GM23338 (cell line): ENCODE data around the gene AIFM2. TPM values are rescaled to one million over a fixed set of nuclear protein-coding genes. Genes with fewer than 3 reads are reported as not detected.

Experiments used
- ATAC-seq: fragments of 200-7000 bp; cut with Tn5 transposase; 3 replicates; pipeline ENCODE4 v1.9.1; 2020
- DNase-seq: peaks from one replicate; pipeline ENCODE4 v3.0.0-alpha.2; 2015; ENCODE audit warnings: low spot score
- H2AFZ ChIP-seq: fragments of 200-600 bp; sonication (generic); 2 replicates; pipeline ENCODE4 v1.8.0; 2016; ENCODE audit warnings: antibody characterized with exemption, mild to moderate bottlenecking, moderate library complexity
- H3F3A ChIP-seq: fragments of 200-600 bp; sonication (generic); replicated peaks from 2 replicates; pipeline ENCODE4 v1.8.0; 2017; ENCODE audit warnings: antibody characterized with exemption, mixed run types, low read depth
- H3K27ac ChIP-seq: fragments of 200-600 bp; sonication (generic); 2 replicates; pipeline ENCODE4 v1.6.1; 2016; ENCODE audit warnings: low read depth
- H3K27me3 ChIP-seq: fragments of 200-600 bp; sonication (generic); 2 replicates; pipeline ENCODE4 v1.8.0; 2016; ENCODE audit warnings: mild to moderate bottlenecking, mixed run types, moderate library complexity; ENCODE audit not compliant: insufficient read depth
- H3K36me3 ChIP-seq: fragments of 200-600 bp; sonication (generic); 2 replicates; pipeline ENCODE4 v1.8.0; 2016; ENCODE audit warnings: mild to moderate bottlenecking; ENCODE audit not compliant: insufficient read depth
- H3K4me1 ChIP-seq: fragments of 200-600 bp; sonication (generic); 2 replicates; pipeline ENCODE4 v1.8.0; 2016; ENCODE audit warnings: mild to moderate bottlenecking, moderate library complexity; ENCODE audit not compliant: insufficient read depth
- H3K4me2 ChIP-seq: fragments of 200-600 bp; sonication (generic); 2 replicates; pipeline ENCODE4 v1.7.1; 2017; ENCODE audit warnings: mixed run types
- H3K4me3 ChIP-seq: fragments of 200-600 bp; sonication (generic); 2 replicates; pipeline ENCODE4 v1.6.1; 2016; ENCODE audit warnings: mixed run types
- H3K79me2 ChIP-seq: fragments of 200-600 bp; sonication (generic); replicated peaks from 2 replicates; pipeline ENCODE4 v1.8.0; 2017; ENCODE audit warnings: mild to moderate bottlenecking; ENCODE audit not compliant: insufficient read depth
- H3K9me2 ChIP-seq: fragments of 200-600 bp; sonication (generic); 2 replicates; pipeline ENCODE4 v1.8.0; 2017; ENCODE audit not compliant: insufficient read depth
- H4K20me1 ChIP-seq: fragments of 200-600 bp; sonication (generic); replicated peaks from 2 replicates; pipeline ENCODE4 v1.8.0; 2017; ENCODE audit warnings: mild to moderate bottlenecking; ENCODE audit not compliant: insufficient read depth
- H3K27ac Mint-ChIP-seq: 2 replicates; pipeline ENCODE4 v1.8.0; 2020; ENCODE audit warnings: inconsistent platforms, mild to moderate bottlenecking, moderate library complexity, mixed read lengths
- H3K27me3 Mint-ChIP-seq: 3 replicates; pipeline ENCODE4 v1.8.0; 2022; ENCODE audit warnings: low read depth, mild to moderate bottlenecking, moderate library complexity, mixed read lengths, inconsistent platforms; ENCODE audit not compliant: insufficient read depth, poor library complexity
- H3K36me3 Mint-ChIP-seq: 3 replicates; pipeline ENCODE4 v1.8.0; 2021; ENCODE audit warnings: low read depth, mild to moderate bottlenecking, inconsistent platforms, moderate library complexity, mixed read lengths
- H3K4me1 Mint-ChIP-seq: 3 replicates; pipeline ENCODE4 v1.8.0; 2020; ENCODE audit warnings: mild to moderate bottlenecking, inconsistent platforms, mixed read lengths
- H3K4me3 Mint-ChIP-seq: 3 replicates; pipeline ENCODE4 v1.8.0; 2021; ENCODE audit warnings: moderate library complexity, mild to moderate bottlenecking, inconsistent platforms, mixed read lengths
- H3K9me3 Mint-ChIP-seq: 3 replicates; pipeline ENCODE4 v1.8.0; 2020; ENCODE audit warnings: moderate library complexity, mild to moderate bottlenecking, inconsistent platforms, mixed read lengths
- CREB1 ChIP-seq: fragments of 250-450 bp; sonication (Bioruptor Pico); IDR thresholded peaks from 2 replicates; pipeline ENCODE4 v1.5.0; 2020; ENCODE audit warnings: low read depth, mild to moderate bottlenecking, moderate library complexity
- EZH2 ChIP-seq: fragments of 200-600 bp; sonication (generic); IDR thresholded peaks from one replicate; pipeline ENCODE4 v1.8.0; 2017; ENCODE audit warnings: antibody characterized with exemption, mild to moderate bottlenecking, low read depth; ENCODE audit not compliant: unreplicated experiment
- JUNB ChIP-seq: IDR thresholded peaks from one replicate; pipeline ENCODE4 v1.6.1; 2016; ENCODE audit warnings: antibody characterized with exemption; ENCODE audit not compliant: unreplicated experiment
- STAT1 ChIP-seq: IDR thresholded peaks from one replicate; pipeline ENCODE4 v1.6.1; 2016; ENCODE audit warnings: antibody characterized with exemption; ENCODE audit not compliant: unreplicated experiment
- ZNF114 ChIP-seq: fragments of 250-450 bp; sonication (Bioruptor Pico); IDR thresholded peaks from 2 replicates; pipeline ENCODE4 v1.5.0; 2020; ENCODE audit warnings: mild to moderate bottlenecking, moderate library complexity
- polyA plus RNA-seq: library from polyadenylated mRNA; unstranded; fragments of >200 nt; fragmentation: Nextera tagmentation; extraction: Ambion mirVana; gene quantifications from 2 replicates; pipeline ENCODE4 v1.2.1, GENCODE V29; 2016
- total RNA-seq: library from RNA; depleted of rRNA; stranded (reverse); fragments of >200 nt; shearing (Covaris generic); gene quantifications from 2 replicates; pipeline ENCODE4 v1.2.3, GENCODE V29; 2014
- TF ChIP-seq, protein P1 (sequence below): fragments of 250-450 bp; sonication (Bioruptor Pico); IDR thresholded peaks from 2 replicates; pipeline ENCODE4 v1.5.0; 2020; ENCODE audit warnings: mild to moderate bottlenecking, moderate library complexity
- TF ChIP-seq, protein P2 (sequence below): IDR thresholded peaks from 2 replicates; pipeline ENCODE4 v1.6.1; 2016; ENCODE audit warnings: antibody characterized with exemption

The AIFM2 gene
- total and polyA plus RNA-seq, 2 experiments from 2014 or later = 3.2 to 3.6 TPM

DNA sequence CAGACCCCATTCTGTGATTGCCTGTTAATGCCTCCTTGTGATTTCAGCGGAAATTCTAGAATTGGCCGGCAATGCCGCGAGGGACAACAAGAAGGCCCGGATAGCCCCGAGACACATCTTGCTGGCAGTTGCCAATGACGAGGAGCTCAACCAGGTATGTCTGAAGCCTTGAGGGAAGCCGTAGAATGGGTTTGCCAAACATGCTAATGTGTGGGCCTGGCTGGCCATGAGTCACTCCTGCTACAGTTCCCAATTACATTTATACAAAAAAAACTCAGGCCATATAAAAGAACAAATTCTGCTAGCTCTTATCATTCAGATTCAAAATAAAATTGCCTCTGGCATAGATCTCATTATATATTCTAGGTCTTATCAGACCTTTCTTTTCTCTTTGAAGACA, 42.6 kb downstream of the AIFM2 start (continued):
- TF ChIP-seq, protein P1, sequence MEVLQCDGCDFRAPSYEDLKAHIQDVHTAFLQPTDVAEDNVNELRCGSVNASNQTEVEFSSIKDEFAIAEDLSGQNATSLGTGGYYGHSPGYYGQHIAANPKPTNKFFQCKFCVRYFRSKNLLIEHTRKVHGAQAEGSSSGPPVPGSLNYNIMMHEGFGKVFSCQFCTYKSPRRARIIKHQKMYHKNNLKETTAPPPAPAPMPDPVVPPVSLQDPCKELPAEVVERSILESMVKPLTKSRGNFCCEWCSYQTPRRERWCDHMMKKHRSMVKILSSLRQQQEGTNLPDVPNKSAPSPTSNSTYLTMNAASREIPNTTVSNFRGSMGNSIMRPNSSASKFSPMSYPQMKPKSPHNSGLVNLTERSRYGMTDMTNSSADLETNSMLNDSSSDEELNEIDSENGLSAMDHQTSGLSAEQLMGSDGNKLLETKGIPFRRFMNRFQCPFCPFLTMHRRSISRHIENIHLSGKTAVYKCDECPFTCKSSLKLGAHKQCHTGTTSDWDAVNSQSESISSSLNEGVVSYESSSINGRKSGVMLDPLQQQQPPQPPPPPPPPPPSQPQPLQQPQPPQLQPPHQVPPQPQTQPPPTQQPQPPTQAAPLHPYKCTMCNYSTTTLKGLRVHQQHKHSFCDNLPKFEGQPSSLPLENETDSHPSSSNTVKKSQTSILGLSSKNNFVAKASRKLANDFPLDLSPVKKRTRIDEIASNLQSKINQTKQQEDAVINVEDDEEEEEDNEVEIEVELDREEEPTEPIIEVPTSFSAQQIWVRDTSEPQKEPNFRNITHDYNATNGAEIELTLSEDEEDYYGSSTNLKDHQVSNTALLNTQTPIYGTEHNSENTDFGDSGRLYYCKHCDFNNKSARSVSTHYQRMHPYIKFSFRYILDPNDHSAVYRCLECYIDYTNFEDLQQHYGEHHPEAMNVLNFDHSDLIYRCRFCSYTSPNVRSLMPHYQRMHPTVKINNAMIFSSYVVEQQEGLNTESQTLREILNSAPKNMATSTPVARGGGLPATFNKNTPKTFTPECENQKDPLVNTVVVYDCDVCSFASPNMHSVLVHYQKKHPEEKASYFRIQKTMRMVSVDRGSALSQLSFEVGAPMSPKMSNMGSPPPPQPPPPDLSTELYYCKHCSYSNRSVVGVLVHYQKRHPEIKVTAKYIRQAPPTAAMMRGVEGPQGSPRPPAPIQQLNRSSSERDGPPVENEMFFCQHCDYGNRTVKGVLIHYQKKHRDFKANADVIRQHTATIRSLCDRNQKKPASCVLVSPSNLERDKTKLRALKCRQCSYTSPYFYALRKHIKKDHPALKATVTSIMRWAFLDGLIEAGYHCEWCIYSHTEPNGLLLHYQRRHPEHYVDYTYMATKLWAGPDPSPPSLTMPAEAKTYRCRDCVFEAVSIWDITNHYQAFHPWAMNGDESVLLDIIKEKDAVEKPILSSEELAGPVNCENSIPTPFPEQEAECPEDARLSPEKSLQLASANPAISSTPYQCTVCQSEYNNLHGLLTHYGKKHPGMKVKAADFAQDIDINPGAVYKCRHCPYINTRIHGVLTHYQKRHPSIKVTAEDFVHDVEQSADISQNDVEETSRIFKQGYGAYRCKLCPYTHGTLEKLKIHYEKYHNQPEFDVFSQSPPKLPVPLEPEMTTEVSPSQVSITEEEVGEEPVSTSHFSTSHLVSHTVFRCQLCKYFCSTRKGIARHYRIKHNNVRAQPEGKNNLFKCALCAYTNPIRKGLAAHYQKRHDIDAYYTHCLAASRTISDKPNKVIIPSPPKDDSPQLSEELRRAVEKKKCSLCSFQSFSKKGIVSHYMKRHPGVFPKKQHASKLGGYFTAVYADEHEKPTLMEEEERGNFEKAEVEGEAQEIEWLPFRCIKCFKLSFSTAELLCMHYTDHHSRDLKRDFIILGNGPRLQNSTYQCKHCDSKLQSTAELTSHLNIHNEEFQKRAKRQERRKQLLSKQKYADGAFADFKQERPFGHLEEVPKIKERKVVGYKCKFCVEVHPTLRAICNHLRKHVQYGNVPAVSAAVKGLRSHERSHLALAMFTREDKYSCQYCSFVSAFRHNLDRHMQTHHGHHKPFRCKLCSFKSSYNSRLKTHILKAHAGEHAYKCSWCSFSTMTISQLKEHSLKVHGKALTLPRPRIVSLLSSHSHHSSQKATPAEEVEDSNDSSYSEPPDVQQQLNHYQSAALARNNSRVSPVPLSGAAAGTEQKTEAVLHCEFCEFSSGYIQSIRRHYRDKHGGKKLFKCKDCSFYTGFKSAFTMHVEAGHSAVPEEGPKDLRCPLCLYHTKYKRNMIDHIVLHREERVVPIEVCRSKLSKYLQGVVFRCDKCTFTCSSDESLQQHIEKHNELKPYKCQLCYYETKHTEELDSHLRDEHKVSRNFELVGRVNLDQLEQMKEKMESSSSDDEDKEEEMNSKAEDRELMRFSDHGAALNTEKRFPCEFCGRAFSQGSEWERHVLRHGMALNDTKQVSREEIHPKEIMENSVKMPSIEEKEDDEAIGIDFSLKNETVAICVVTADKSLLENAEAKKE = no peak
- TF ChIP-seq STAT1 = no peak

DNA sequence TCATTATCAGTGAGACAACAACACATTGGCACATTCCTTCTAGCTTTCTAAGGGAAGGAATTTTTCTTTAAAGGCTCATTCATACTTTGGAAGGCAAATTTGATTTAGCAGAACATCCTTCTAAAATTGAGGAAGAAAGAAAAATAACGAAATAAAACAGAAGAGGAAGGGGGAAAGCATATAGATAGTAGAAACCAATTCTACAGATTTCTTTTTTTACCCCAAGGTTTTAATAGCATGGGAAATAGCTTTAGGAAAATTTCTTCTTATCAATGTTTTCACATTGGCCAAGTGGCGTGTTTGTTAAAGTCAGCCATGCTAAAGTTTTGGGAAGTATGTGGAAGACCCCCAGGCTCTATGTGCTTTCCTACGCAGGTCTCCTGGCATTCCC, 44.3 kb downstream of the AIFM2 start:
- H3K9me2 ChIP-seq = no peaks in the 10 kb centered on the region
- H3K36me3 ChIP-seq = no peaks in the 10 kb centered on the region
- no peak overlapping the region for H3K4me3 ChIP-seq
- no peaks in the 10 kb centered on the region for H3K4me1 ChIP-seq
- H3K9me3 Mint-ChIP-seq = no peaks in the 10 kb centered on the region
- DNase-seq (no peak), ATAC-seq (no peak)
- no peaks in the 10 kb centered on the region for H3F3A ChIP-seq
- peaks cover 2% of the 10 kb centered on the region; the same call in 1 of the 3 replicates for H3K4me1 Mint-ChIP-seq
- H3K27ac ChIP-seq = no peak overlapping the region
- H3K27ac Mint-ChIP-seq = no peak overlapping the region
- H3K79me2 ChIP-seq = no peaks in the 10 kb centered on the region
- H3K27me3 Mint-ChIP-seq = peaks cover 2% of the 10 kb centered on the region
- no peak overlapping the region for H3K4me3 Mint-ChIP-seq
- peaks cover 5% of the 10 kb centered on the region for H3K36me3 Mint-ChIP-seq
- H3K27me3 ChIP-seq = no peaks in the 10 kb centered on the region
- no peaks in the 10 kb centered on the region for H4K20me1 ChIP-seq
- H3K4me2 ChIP-seq = no peak overlapping the region
- H2AFZ ChIP-seq = no peak overlapping the region
- TF ChIP-seq STAT1 = no peak
- TF ChIP-seq, protein P2, sequence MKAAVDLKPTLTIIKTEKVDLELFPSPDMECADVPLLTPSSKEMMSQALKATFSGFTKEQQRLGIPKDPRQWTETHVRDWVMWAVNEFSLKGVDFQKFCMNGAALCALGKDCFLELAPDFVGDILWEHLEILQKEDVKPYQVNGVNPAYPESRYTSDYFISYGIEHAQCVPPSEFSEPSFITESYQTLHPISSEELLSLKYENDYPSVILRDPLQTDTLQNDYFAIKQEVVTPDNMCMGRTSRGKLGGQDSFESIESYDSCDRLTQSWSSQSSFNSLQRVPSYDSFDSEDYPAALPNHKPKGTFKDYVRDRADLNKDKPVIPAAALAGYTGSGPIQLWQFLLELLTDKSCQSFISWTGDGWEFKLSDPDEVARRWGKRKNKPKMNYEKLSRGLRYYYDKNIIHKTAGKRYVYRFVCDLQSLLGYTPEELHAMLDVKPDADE = no peak
- no peak for TF ChIP-seq ZNF114
- no peak for TF ChIP-seq JUNB
- TF ChIP-seq, protein P1 = no peak
- TF ChIP-seq EZH2 = no peak
- no peak for TF ChIP-seq CREB1 (CRISPR knock-in tag)
